K562 (cell line): Measurements from ENCODE around the gene ATXN1. TPM values are rescaled to one million over a fixed set of nuclear protein-coding genes. Genes with fewer than 3 reads are reported as not detected.

Experiments used
- ARID1B ChIP-seq: fragments of 450-650 bp; IDR thresholded peaks from 2 replicates; pipeline ENCODE4 v1.6.1; 2016; ENCODE audit warnings: antibody characterized with exemption, mild to moderate bottlenecking, inconsistent platforms
- ATF4 ChIP-seq: fragments of 450-650 bp; formaldehyde crosslinking; IDR thresholded peaks from 2 replicates; pipeline ENCODE4 v1.4.0; 2022; ENCODE audit warnings: mild to moderate bottlenecking, moderate library complexity
- CBFA2T3 ChIP-seq: fragments of 450-650 bp; IDR thresholded peaks from 2 replicates; pipeline ENCODE4 v1.6.1; 2017
- DACH1 ChIP-seq: fragments of 450-650 bp; IDR thresholded peaks from 2 replicates; pipeline ENCODE4 v1.6.1; 2018; ENCODE audit not compliant: partially characterized antibody
- DDX20 ChIP-seq: fragments of 450-650 bp; IDR thresholded peaks from 2 replicates; pipeline ENCODE4 v1.6.1; 2016; ENCODE audit warnings: missing genetic modification characterization, low read depth, mild to moderate bottlenecking, missing compliant biosample characterization, moderate library complexity
- KLF10 ChIP-seq: fragments of 250-450 bp; sonication (Bioruptor Pico); IDR thresholded peaks from 2 replicates; pipeline ENCODE4 v1.6.1; 2021; ENCODE audit warnings: matching md5 sums
- KLF6 ChIP-seq: fragments of 250-450 bp; sonication (Bioruptor Pico); IDR thresholded peaks from 2 replicates; pipeline ENCODE4 v1.4.0; 2020; ENCODE audit warnings: mild to moderate bottlenecking, moderate library complexity, borderline replicate concordance
- MBD2 ChIP-seq: sonication (generic); IDR thresholded peaks from 2 replicates; pipeline ENCODE4 v1.6.1; 2016; ENCODE audit warnings: low read depth, borderline replicate concordance
- MCM2 ChIP-seq: fragments of 450-650 bp; IDR thresholded peaks from 2 replicates; pipeline ENCODE4 v1.6.1; 2017; ENCODE audit warnings: low read depth, mild to moderate bottlenecking
- MEIS2 ChIP-seq: fragments of 450-650 bp; IDR thresholded peaks from 2 replicates; pipeline ENCODE4 v1.6.1; 2014; ENCODE audit warnings: mild to moderate bottlenecking; ENCODE audit not compliant: partially characterized antibody
- NR2C2 ChIP-seq, 2 experiments: fragments of 200-800 bp in 1 of 2; sonication (Bioruptor generic) in 1 of 2; sonication (generic) in 1 of 2; formaldehyde crosslinking in 1 of 2; IDR thresholded peaks; 2 replicates each; pipeline versions ENCODE4 v1.6.1 to v1.8.0; 2016 to 2022; ENCODE audit warnings: mild to moderate bottlenecking in 1 of 2, missing compliant biosample characterization in 1 of 2, missing genetic modification characterization in 1 of 2, missing genetic modification reagents in 1 of 2
- PML ChIP-seq: IDR thresholded peaks from 2 replicates; pipeline ENCODE4 v1.6.1; 2012; ENCODE audit warnings: low read length, inconsistent platforms
- PTBP1 ChIP-seq: fragments of 200-400 bp; formaldehyde crosslinking; IDR thresholded peaks from 2 replicates; pipeline ENCODE4 v1.6.1; 2017; ENCODE audit warnings: low read depth, low read length
- SMARCA4 ChIP-seq: fragments of 450-650 bp; IDR thresholded peaks from 2 replicates; pipeline ENCODE4 v1.6.1; 2016
- SMARCE1 ChIP-seq: fragments of 450-650 bp; IDR thresholded peaks from 2 replicates; pipeline ENCODE4 v1.7.1; 2016; ENCODE audit warnings: mild to moderate bottlenecking
- SP2 ChIP-seq: IDR thresholded peaks from 2 replicates; pipeline ENCODE4 v1.6.1; 2011; ENCODE audit warnings: mild to moderate bottlenecking, low read depth, low read length, moderate library complexity; ENCODE audit not compliant: poor library complexity, severe bottlenecking; ENCODE audit errors: extremely low read depth
- TARDBP ChIP-seq: fragments of 450-650 bp; IDR thresholded peaks from 2 replicates; pipeline ENCODE4 v1.6.1; 2016
- ZFPM2 ChIP-seq: fragments of 250-450 bp; sonication (Bioruptor Pico); IDR thresholded peaks from 2 replicates; pipeline ENCODE4 v1.5.1; 2022; ENCODE audit warnings: mild to moderate bottlenecking
- ZNF217 ChIP-seq: sonication (generic); formaldehyde crosslinking; IDR thresholded peaks from 2 replicates; pipeline ENCODE4 v1.8.0; 2022; ENCODE audit warnings: mild to moderate bottlenecking, missing genetic modification reagents
- ZNF512 ChIP-seq: IDR thresholded peaks from 2 replicates; pipeline ENCODE4 v1.6.1; 2016; ENCODE audit warnings: missing genetic modification characterization, missing compliant biosample characterization
- ZNF639 ChIP-seq, 2 experiments: fragments of 200-800 bp in 1 of 2; sonication (Bioruptor generic) in 1 of 2; sonication (generic) in 1 of 2; formaldehyde crosslinking in 1 of 2; IDR thresholded peaks in 1 of 2; conservative IDR thresholded peaks in 1 of 2; 2 replicates each; pipeline versions ENCODE4 v1.5.0 to v1.6.1; 2016 to 2020; ENCODE audit warnings: missing compliant biosample characterization in 1 of 2, missing genetic modification characterization in 1 of 2, missing genetic modification reagents in 1 of 2
- polyA plus RNA-seq, 8 experiments: library from polyadenylated mRNA; depleted of rRNA in 4 of 8; stranded (reverse) in 5 of 8; unstranded in 3 of 8; fragments of >200 nt; fragmentation: Nextera tagmentation in 2 of 8; fragmentation: Illumina TruSeq in 1 of 8; extraction: Ambion mirVana in 2 of 8; extraction: Trizol in 1 of 8; gene quantifications; 2 replicates each; pipeline versions ENCODE4 v1.2.1 to v1.2.3, GENCODE V29; 2011 to 2014; ENCODE audit warnings: inconsistent platforms in 1 of 8, missing spikeins in 1 of 8
- total RNA-seq, 7 experiments: library from RNA; depleted of rRNA in 6 of 7; stranded (reverse); fragments of >200 nt in 6 of 7; fragmentation: Illumina TruSeq in 2 of 7; extraction: Trizol in 2 of 7; gene quantifications; 2 replicates each; pipeline versions ENCODE4 v1.2.1 to v1.2.3, GENCODE V29; 2011 to 2021; ENCODE audit warnings: low replicate concordance in 1 of 7
- TF ChIP-seq, protein P1 (sequence below): fragments of 250-450 bp; sonication (Bioruptor Pico); IDR thresholded peaks from 2 replicates; pipeline ENCODE4 v1.5.0; 2021
- TF ChIP-seq, protein P2 (sequence below): fragments of 250-450 bp; sonication (Bioruptor Pico); IDR thresholded peaks from 2 replicates; pipeline ENCODE4 v1.9.0; 2021; ENCODE audit warnings: mild to moderate bottlenecking
- TF ChIP-seq, protein P3 (sequence below): sonication (generic); formaldehyde crosslinking; IDR thresholded peaks from 2 replicates; pipeline ENCODE4 v1.8.0; 2022; ENCODE audit warnings: missing genetic modification reagents, mild to moderate bottlenecking, moderate library complexity, borderline replicate concordance

The ATXN1 gene
- total and polyA plus RNA-seq, 9 of the 15 experiments (the other 6 are each of a cell fraction or from before 2014, with no cell fraction given): under 0.01 to 1.2 (median 0.58) TPM

DNA sequence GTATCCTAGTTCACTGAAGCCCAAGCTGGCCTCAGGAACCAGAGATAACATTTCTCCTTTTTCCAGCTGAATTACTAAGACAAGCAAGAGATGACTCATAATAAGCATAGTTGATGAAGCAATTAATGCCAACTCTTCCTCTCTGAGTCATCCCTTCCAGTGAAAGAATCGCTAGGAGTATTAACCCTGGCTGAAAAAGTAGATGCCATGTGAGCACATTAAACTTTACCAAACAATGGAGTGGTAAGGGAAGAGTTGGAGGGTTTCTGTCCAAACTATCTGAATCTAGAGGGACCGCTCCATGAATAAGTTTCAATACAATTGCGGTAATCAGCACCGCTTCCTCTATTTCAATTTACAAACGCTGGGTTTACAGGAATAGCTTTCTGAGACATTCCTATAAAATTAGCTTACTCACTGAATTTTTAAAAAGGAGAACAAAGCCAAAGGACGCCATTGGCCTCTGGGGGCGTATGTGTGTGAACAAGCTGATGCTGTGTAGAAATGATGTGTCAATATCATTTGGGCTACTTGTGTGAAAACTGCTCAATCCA lies 48.3 kb downstream of the ATXN1 start (continued):
- TF ChIP-seq SMARCE1 (peak; percentile 83), KLF6 (CRISPR knock-in tag) (no peak), TARDBP (no peak), NR2C2 (CRISPR knock-in tag; IDR thresholded peaks at IDR 0.05) (no peak), NR2C2 (tag; IDR thresholded peaks at IDR 0.05) (no peak), MCM2 (no peak), ZNF217 (CRISPR knock-in tag) (no peak), DDX20 (no peak), DACH1 (no peak), MEIS2 (no peak), PML (no peak), ATF4 (CRISPR knock-in tag) (no peak), ZFPM2 (no peak), MBD2 (no peak), CBFA2T3 (peak; percentile 81), ZNF639 (CRISPR knock-in tag; conservative IDR thresholded peaks at IDR 0.05 in 1 of 2, IDR thresholded peaks at IDR 0.05 in 1 of 2) (no peak), KLF10 (no peak), SMARCA4 (peak; percentile 83), PTBP1 (no peak), SP2 (no peak), ZNF512 (tag) (no peak), ARID1B (peak; percentile 85)
- TF ChIP-seq, protein P1, sequence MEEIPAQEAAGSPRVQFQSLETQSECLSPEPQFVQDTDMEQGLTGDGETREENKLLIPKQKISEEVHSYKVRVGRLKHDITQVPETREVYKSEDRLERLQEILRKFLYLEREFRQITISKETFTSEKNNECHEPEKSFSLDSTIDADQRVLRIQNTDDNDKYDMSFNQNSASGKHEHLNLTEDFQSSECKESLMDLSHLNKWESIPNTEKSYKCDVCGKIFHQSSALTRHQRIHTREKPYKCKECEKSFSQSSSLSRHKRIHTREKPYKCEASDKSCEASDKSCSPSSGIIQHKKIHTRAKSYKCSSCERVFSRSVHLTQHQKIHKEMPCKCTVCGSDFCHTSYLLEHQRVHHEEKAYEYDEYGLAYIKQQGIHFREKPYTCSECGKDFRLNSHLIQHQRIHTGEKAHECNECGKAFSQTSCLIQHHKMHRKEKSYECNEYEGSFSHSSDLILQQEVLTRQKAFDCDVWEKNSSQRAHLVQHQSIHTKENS: no peak
- TF ChIP-seq, protein P2, sequence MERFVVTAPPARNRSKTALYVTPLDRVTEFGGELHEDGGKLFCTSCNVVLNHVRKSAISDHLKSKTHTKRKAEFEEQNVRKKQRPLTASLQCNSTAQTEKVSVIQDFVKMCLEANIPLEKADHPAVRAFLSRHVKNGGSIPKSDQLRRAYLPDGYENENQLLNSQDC (CRISPR knock-in tag): no peak
- TF ChIP-seq, protein P3, sequence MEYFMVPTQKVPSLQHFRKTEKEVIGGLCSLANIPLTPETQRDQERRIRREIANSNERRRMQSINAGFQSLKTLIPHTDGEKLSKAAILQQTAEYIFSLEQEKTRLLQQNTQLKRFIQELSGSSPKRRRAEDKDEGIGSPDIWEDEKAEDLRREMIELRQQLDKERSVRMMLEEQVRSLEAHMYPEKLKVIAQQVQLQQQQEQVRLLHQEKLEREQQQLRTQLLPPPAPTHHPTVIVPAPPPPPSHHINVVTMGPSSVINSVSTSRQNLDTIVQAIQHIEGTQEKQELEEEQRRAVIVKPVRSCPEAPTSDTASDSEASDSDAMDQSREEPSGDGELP: no peak
